Mesenchymal stem cell (in vitro differentiated cells and primary cell): ENCODE data around the gene FOXK2.

ENCODE experiments used
- DNase-seq: peaks from one replicate; pipeline ENCODE4 v3.0.0-alpha.2; 2013
- H2AFZ ChIP-seq: one replicate; pipeline ENCODE4 v1.6.1; 2013; ENCODE audit warnings: low read depth, mild to moderate bottlenecking, control low read depth, inconsistent platforms, low read length, moderate library complexity
- H2AK5ac ChIP-seq: 2 replicates; pipeline ENCODE4 v1.6.1; 2013; ENCODE audit warnings: low read length, moderate library complexity, mild to moderate bottlenecking, inconsistent platforms; ENCODE audit not compliant: severe bottlenecking
- H2BK120ac ChIP-seq: one replicate; pipeline ENCODE4 v1.6.1; 2013; ENCODE audit warnings: low read depth, mild to moderate bottlenecking, inconsistent platforms, low read length, moderate library complexity
- H2BK12ac ChIP-seq, 2 experiments: one replicate each; pipeline ENCODE4 v1.6.1; 2013; ENCODE audit warnings: inconsistent platforms in 2 of 2, low read length in 2 of 2, mild to moderate bottlenecking in 2 of 2, moderate library complexity in 2 of 2, control low read depth in 1 of 2
- H2BK15ac ChIP-seq: one replicate; pipeline ENCODE4 v1.6.1; 2013; ENCODE audit warnings: mild to moderate bottlenecking, low read depth, inconsistent platforms; ENCODE audit not compliant: poor library complexity, severe bottlenecking
- H2BK5ac ChIP-seq: 2 replicates; pipeline ENCODE4 v1.6.1; 2013; ENCODE audit warnings: low read depth, mild to moderate bottlenecking, low read length, control low read depth, inconsistent platforms; ENCODE audit not compliant: poor library complexity, severe bottlenecking
- H3K14ac ChIP-seq, 2 experiments: one replicate each; pipeline ENCODE4 v1.6.1; 2013; ENCODE audit warnings: inconsistent platforms in 2 of 2, low read length in 2 of 2, control low read depth in 1 of 2, mild to moderate bottlenecking in 1 of 2, moderate library complexity in 1 of 2
- H3K18ac ChIP-seq, 2 experiments: one replicate each; pipeline ENCODE4 v1.6.1; 2013; ENCODE audit warnings: inconsistent platforms in 2 of 2, low read length in 2 of 2, control low read depth in 1 of 2, low read depth in 1 of 2, mild to moderate bottlenecking in 1 of 2
- H3K23ac ChIP-seq, 2 experiments: one replicate each; pipeline ENCODE4 v1.6.1; 2013; ENCODE audit warnings: inconsistent platforms in 2 of 2, low read length in 2 of 2, mild to moderate bottlenecking in 2 of 2, moderate library complexity in 2 of 2, control low read depth in 1 of 2
- H3K27ac ChIP-seq: 2 replicates; pipeline ENCODE4 v1.5.1; 2013; ENCODE audit warnings: mild to moderate bottlenecking, moderate library complexity, low read length, control low read depth, inconsistent platforms; ENCODE audit not compliant: poor library complexity, severe bottlenecking
- H3K27me3 ChIP-seq, 2 experiments: 2 replicates each; pipeline versions ENCODE4 v1.6.1 to v1.7.0; 2013; ENCODE audit warnings: low read length in 2 of 2, mild to moderate bottlenecking in 2 of 2, moderate library complexity in 2 of 2, control low read depth in 1 of 2, inconsistent platforms in 1 of 2; ENCODE audit not compliant: control insufficient read depth in 1 of 2, insufficient read depth in 1 of 2
- H3K36me3 ChIP-seq, 2 experiments: 2 replicates each; pipeline versions ENCODE4 v1.6.1 to v1.7.0; 2013; ENCODE audit warnings: low read length in 2 of 2, control low read depth in 1 of 2, inconsistent platforms in 1 of 2, low read depth in 1 of 2, mild to moderate bottlenecking in 1 of 2; ENCODE audit not compliant: insufficient read depth in 2 of 2, control insufficient read depth in 1 of 2
- H3K4ac ChIP-seq, 2 experiments: one replicate each; pipeline ENCODE4 v1.6.1; 2013; ENCODE audit warnings: inconsistent platforms in 2 of 2, low read length in 2 of 2, mild to moderate bottlenecking in 2 of 2, moderate library complexity in 2 of 2, control low read depth in 1 of 2, low read depth in 1 of 2
- H3K4me1 ChIP-seq: 2 replicates; pipeline ENCODE4 v1.6.1; 2013; ENCODE audit warnings: low read depth, low read length, control low read depth; ENCODE audit not compliant: control insufficient read depth, insufficient read depth
- H3K4me2 ChIP-seq: 2 replicates; pipeline ENCODE4 v1.6.1; 2013; ENCODE audit warnings: low read length, mild to moderate bottlenecking, inconsistent platforms; ENCODE audit not compliant: poor library complexity, severe bottlenecking
- H3K4me3 ChIP-seq, 2 experiments: 2 replicates each; pipeline versions ENCODE4 v1.5.1 to v1.7.0; 2013; ENCODE audit warnings: low read length in 2 of 2, mild to moderate bottlenecking in 2 of 2, control low read depth in 1 of 2, low read depth in 1 of 2; ENCODE audit not compliant: insufficient read depth in 1 of 2
- H3K79me1 ChIP-seq: replicated peaks from 2 replicates; pipeline ENCODE4 v1.6.1; 2013; ENCODE audit warnings: mild to moderate bottlenecking, control low read depth, low read length, inconsistent platforms; ENCODE audit not compliant: poor library complexity, severe bottlenecking
- H3K9ac ChIP-seq: 2 replicates; pipeline ENCODE4 v1.7.0; 2013; ENCODE audit warnings: mild to moderate bottlenecking, low read length, moderate library complexity
- H3K9me3 ChIP-seq: 2 replicates; pipeline ENCODE4 v1.7.0; 2013; ENCODE audit warnings: mild to moderate bottlenecking, low read length; ENCODE audit not compliant: control insufficient read depth
- H4K8ac ChIP-seq: one replicate; pipeline ENCODE4 v1.6.1; 2013; ENCODE audit warnings: inconsistent platforms, mild to moderate bottlenecking, low read length, moderate library complexity
- H4K91ac ChIP-seq: one replicate; pipeline ENCODE4 v1.6.1; 2013; ENCODE audit warnings: mild to moderate bottlenecking, low read length, inconsistent platforms
- WGBS: methylation state at CpG from one replicate; pipeline ENCODE4 v1.1.7; 2013; ENCODE audit warnings: mixed read lengths; 5-methylcytosine and 5-hydroxymethylcytosine counted together

The FOXK2 gene

GRCh38 chr17:82528484-82529265, 9.1 kb downstream of the FOXK2 start:
- peak overlapping the region in 1 of 2 experiments; percentile 85 for H3K23ac ChIP-seq
- no peaks in the 10 kb centered on the region for H3K36me3 ChIP-seq
- no peak overlapping the region for H2BK120ac ChIP-seq
- H3K4me1 ChIP-seq, result peaks cover 22% of the 10 kb centered on the region
- peak overlapping the region in 1 of 2 experiments; percentile 51 for H3K4me3 ChIP-seq
- no peak overlapping the region for H2AFZ ChIP-seq
- no peak overlapping the region for H2BK15ac ChIP-seq
- peak overlapping the region; percentile 55 for H4K8ac ChIP-seq
- peak overlapping the region; percentile 76 for H3K9ac ChIP-seq
- H2BK12ac ChIP-seq, result no peak overlapping the region
- no peak overlapping the region for H4K91ac ChIP-seq
- no peaks in the 10 kb centered on the region for H3K79me1 ChIP-seq
- 92% methylated on average over 11 of the region's 17 CpGs for WGBS
- H3K4me2 ChIP-seq, result no peak overlapping the region
- H3K27ac ChIP-seq, result no peak overlapping the region
- no peak overlapping the region for H3K4ac ChIP-seq
- H3K9me3 ChIP-seq, result no peaks in the 10 kb centered on the region
- H3K18ac ChIP-seq, result no peak overlapping the region
- peak; percentile 29 for DNase-seq
- no peaks in the 10 kb centered on the region for H3K27me3 ChIP-seq
- no peak overlapping the region for H2BK5ac ChIP-seq
- H3K14ac ChIP-seq, result no peak overlapping the region
- no peak overlapping the region for H2AK5ac ChIP-seq

DNA sequence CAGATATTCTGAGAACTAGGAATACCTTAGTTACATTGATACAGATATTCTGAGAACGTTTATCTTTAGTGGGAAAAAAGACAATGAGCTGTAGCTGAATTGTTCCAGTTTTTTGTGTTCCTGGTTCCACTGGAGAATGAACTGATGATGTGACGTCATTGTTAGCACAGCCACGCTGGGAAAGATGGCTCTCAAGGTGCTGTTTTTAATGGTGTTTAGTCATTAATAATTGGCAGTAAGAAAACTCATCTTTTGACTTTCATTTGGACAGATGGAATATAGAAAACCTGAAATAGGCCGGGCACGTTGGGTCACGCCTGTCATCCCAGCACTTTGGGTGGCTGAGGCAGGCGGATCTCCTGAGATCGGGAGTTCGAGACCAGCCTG, 10.4 kb downstream of the FOXK2 start:
- Histone ChIP-seq H3K36me3 (no peaks in the 10 kb centered on the region), H2BK12ac (no peak overlapping the region), H3K23ac (no peak overlapping the region), H2AFZ (no peak overlapping the region), H3K79me1 (no peaks in the 10 kb centered on the region), H2BK15ac (no peak overlapping the region), H3K18ac (no peak overlapping the region), H2BK120ac (no peak overlapping the region), H4K8ac (no peak overlapping the region), H3K27me3 (no peaks in the 10 kb centered on the region), H2BK5ac (no peak overlapping the region), H3K4me1 (peaks cover 23% of the 10 kb centered on the region), H3K14ac (no peak overlapping the region), H3K9me3 (no peaks in the 10 kb centered on the region), H3K27ac (no peak overlapping the region), H3K4me3 (no peak overlapping the region), H2AK5ac (no peak overlapping the region), H3K9ac (no peak overlapping the region), H4K91ac (no peak overlapping the region), H3K4ac (no peak overlapping the region), H3K4me2 (no peak overlapping the region)
- WGBS, result 95% methylated on average over 9 of the region's 9 CpGs
- no peak for DNase-seq

DNA sequence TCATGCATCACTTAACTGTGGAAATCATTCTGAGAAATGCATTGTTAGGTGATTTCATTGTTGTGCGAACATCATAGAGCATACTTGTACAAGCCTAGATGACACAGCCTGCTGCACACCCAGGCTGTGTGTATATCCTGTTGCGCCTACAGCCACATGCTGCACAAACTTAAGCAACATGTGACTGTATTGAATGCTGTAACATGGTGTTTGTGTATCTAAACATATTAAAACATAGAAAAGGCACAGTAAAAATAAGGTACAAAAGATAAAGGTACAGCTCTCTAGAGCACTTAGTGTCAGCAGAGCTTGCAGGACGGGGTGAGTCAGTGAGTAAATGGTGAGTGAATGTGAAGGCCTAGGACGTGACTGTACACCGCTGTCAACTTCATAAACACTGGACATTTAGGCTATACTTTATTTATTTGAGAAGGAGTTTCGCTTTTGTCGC, 11.9 kb downstream of the FOXK2 start:
- no peaks in the 10 kb centered on the region for H3K9me3 ChIP-seq
- WGBS, result 26% methylated on average over 5 of the region's 7 CpGs
- no peaks in the 10 kb centered on the region for H3K36me3 ChIP-seq
- peak overlapping the region in 1 of 2 experiments; percentile 80 for H3K14ac ChIP-seq
- no peak overlapping the region for H2BK5ac ChIP-seq
- DNase-seq, result peak; percentile 94
- H3K27me3 ChIP-seq, result no peaks in the 10 kb centered on the region
- peak overlapping the region; percentile 65 for H4K91ac ChIP-seq
- no peak overlapping the region for H2BK12ac ChIP-seq
- H3K4me3 ChIP-seq, result no peak overlapping the region
- H2BK120ac ChIP-seq, result no peak overlapping the region
- no peak overlapping the region for H2AK5ac ChIP-seq
- H2AFZ ChIP-seq, result no peak overlapping the region
- H3K9ac ChIP-seq, result no peak overlapping the region
- peaks cover 29% of the 10 kb centered on the region for H3K4me1 ChIP-seq
- H3K4ac ChIP-seq, result no peak overlapping the region
- H2BK15ac ChIP-seq, result no peak overlapping the region
- H3K4me2 ChIP-seq, result peak overlapping the region; percentile 50
- peak overlapping the region; percentile 72 for H3K27ac ChIP-seq
- H3K79me1 ChIP-seq, result no peaks in the 10 kb centered on the region
- no peak overlapping the region for H3K23ac ChIP-seq
- H3K18ac ChIP-seq, result peak overlapping the region; percentile 48 to 88
- H4K8ac ChIP-seq, result peak overlapping the region; percentile 61

- no peak overlapping the region for H3K4me2 ChIP-seq
- no peak overlapping the region for H3K18ac ChIP-seq
- H3K23ac ChIP-seq, result no peak overlapping the region
- DNase-seq, result no peak
- H3K27ac ChIP-seq, result no peak overlapping the region
- H3K79me1 ChIP-seq, result no peaks in the 10 kb centered on the region
- H2BK15ac ChIP-seq, result no peak overlapping the region
- H2BK12ac ChIP-seq, result no peak overlapping the region
- H2BK5ac ChIP-seq, result no peak overlapping the region
- no peak overlapping the region for H3K4me3 ChIP-seq
- H3K14ac ChIP-seq, result no peak overlapping the region
- H3K9me3 ChIP-seq, result no peaks in the 10 kb centered on the region
- no peak overlapping the region for H2AFZ ChIP-seq
- H3K4ac ChIP-seq, result no peak overlapping the region
- no peaks in the 10 kb centered on the region for H3K27me3 ChIP-seq
- H4K8ac ChIP-seq, result peak overlapping the region; percentile 47
- H2AK5ac ChIP-seq, result no peak overlapping the region
- H4K91ac ChIP-seq, result no peak overlapping the region
- H3K9ac ChIP-seq, result no peak overlapping the region
- H3K36me3 ChIP-seq, result peaks cover 0 to 6% of the 10 kb centered on the region in 2 experiments
- WGBS, result 86% methylated on average over 5 of the region's 7 CpGs
- H3K4me1 ChIP-seq, result peaks cover 39% of the 10 kb centered on the region
- H2BK120ac ChIP-seq, result no peak overlapping the region
These were observed 14.9 kb downstream of the FOXK2 start for GRCh38 chr17:82534401-82534812.
